Vagina (tissue), 2 donors: ENCODE data around the gene LTBP4. TPM values are rescaled to one million over a fixed set of nuclear protein-coding genes. Genes with fewer than 3 reads are reported as not detected.

Source experiments
- DNase-seq, 2 donors: peaks; one replicate each; pipeline ENCODE4 v3.0.0-alpha.2; 2017; ENCODE audit errors: extremely low spot score in 2 of 2
- H3K27ac ChIP-seq: fragments of 200-600 bp; sonication (generic); one replicate; pipeline ENCODE4 v1.5.1; 2019
- H3K27me3 ChIP-seq: fragments of 200-600 bp; sonication (generic); one replicate; pipeline ENCODE4 v1.5.1; 2019
- H3K36me3 ChIP-seq, 2 donors: fragments of 200-600 bp; sonication (generic); one replicate each; pipeline ENCODE4 v1.5.1; 2017 to 2019
- H3K4me1 ChIP-seq: fragments of 200-600 bp; sonication (generic); one replicate; pipeline ENCODE4 v1.5.1; 2019
- H3K4me3 ChIP-seq, 2 donors: fragments of 200-600 bp; sonication (generic); 1 replicate in 1 of 2; 2 replicates in 1 of 2; pipeline ENCODE4 v1.5.1; 2016 to 2019
- H3K9me3 ChIP-seq: fragments of 200-600 bp; sonication (generic); one replicate; pipeline ENCODE4 v1.5.1; 2019
- POLR2A ChIP-seq, 2 donors: fragments of 450-650 bp; IDR thresholded peaks; one replicate each; pipeline ENCODE4 v1.6.1; 2017; ENCODE audit warnings: antibody characterized with exemption in 2 of 2, mild to moderate bottlenecking in 2 of 2, moderate library complexity in 2 of 2
- POLR2AphosphoS5 ChIP-seq, 2 donors: sonication (generic); formaldehyde crosslinking; IDR thresholded peaks; one replicate each; pipeline ENCODE4 v1.9.0; 2017; ENCODE audit warnings: antibody characterized with exemption in 2 of 2, mild to moderate bottlenecking in 2 of 2, low read depth in 1 of 2; ENCODE audit not compliant: insufficient read depth in 1 of 2
- intact Hi-C: fragments of 100-400 bp; cut with DNase I; formaldehyde crosslinking; loops from one replicate; pipeline ENCODE4 v1.15.1; 2023
- total RNA-seq: library from RNA; depleted of rRNA; stranded (reverse); fragments of >200 nt; gene quantifications from one replicate; pipeline ENCODE4 v1.2.3, GENCODE V29; 2016
- TF ChIP-seq, protein P1 (sequence below), 3 experiments: fragments of 450-650 bp in 2 of 3; fragments of 200-600 bp in 1 of 3; sonication (generic) in 1 of 3; IDR thresholded peaks; one replicate each; pipeline ENCODE4 v1.5.1; 2017 to 2019; ENCODE audit warnings: antibody characterized with exemption in 3 of 3, mild to moderate bottlenecking in 2 of 3, moderate library complexity in 2 of 3

LTBP4 gene
- total RNA-seq, 1 donor from 2014 or later: 983 TPM

DNA sequence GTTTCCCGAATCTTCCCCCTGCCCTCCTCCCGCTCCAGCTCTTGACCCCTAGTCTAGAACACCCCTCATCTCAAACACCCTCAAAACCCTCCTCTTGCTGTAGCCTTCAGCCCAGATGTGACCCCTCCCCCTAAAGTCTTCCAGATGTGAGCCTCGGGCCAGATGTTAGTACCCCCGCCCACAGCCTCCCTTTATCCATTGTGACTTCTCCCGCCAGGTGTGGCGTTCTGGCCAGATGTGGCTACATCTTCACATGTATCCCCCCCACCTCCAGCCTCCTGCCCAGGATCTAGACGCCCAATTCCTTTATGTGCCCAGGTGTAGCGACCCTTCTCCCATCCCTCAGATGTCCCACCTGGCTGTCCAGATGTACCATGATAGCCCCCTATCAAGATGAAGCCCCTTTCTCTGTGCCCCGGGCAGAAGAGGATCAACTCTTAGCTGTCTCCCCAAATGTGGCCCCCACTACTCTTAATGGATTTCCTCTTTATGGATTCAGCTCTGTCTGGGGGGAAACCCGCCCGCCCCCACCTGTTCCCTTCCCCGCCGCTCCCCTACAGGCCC is 517 bp upstream of the LTBP4 start:
- TF ChIP-seq, protein P1, sequence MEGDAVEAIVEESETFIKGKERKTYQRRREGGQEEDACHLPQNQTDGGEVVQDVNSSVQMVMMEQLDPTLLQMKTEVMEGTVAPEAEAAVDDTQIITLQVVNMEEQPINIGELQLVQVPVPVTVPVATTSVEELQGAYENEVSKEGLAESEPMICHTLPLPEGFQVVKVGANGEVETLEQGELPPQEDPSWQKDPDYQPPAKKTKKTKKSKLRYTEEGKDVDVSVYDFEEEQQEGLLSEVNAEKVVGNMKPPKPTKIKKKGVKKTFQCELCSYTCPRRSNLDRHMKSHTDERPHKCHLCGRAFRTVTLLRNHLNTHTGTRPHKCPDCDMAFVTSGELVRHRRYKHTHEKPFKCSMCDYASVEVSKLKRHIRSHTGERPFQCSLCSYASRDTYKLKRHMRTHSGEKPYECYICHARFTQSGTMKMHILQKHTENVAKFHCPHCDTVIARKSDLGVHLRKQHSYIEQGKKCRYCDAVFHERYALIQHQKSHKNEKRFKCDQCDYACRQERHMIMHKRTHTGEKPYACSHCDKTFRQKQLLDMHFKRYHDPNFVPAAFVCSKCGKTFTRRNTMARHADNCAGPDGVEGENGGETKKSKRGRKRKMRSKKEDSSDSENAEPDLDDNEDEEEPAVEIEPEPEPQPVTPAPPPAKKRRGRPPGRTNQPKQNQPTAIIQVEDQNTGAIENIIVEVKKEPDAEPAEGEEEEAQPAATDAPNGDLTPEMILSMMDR (IDR thresholded peaks at IDR 0.05): no peak
- TF ChIP-seq POLR2A (IDR thresholded peaks at IDR 0.05): no peak
- no peak for TF ChIP-seq POLR2AphosphoS5 (IDR thresholded peaks at IDR 0.05; ENCODE audit: insufficient read depth in 1 of 2, low read depth in 1 of 2)
- Histone ChIP-seq H3K4me3 (peak overlapping the region; percentile 69 to 78), H3K27ac (peak overlapping the region; percentile 97), H3K4me1 (peaks cover 80% of the 10 kb centered on the region), H3K9me3 (no peaks in the 10 kb centered on the region), H3K36me3 (no peaks in the 10 kb centered on the region), H3K27me3 (no peaks in the 10 kb centered on the region)
- intact Hi-C loops: loop anchor here (10.0 kb wide), 1 partner anchor 166 kb away; no protein-coding TSS in a partner anchor
- no peak for DNase-seq

DNA sequence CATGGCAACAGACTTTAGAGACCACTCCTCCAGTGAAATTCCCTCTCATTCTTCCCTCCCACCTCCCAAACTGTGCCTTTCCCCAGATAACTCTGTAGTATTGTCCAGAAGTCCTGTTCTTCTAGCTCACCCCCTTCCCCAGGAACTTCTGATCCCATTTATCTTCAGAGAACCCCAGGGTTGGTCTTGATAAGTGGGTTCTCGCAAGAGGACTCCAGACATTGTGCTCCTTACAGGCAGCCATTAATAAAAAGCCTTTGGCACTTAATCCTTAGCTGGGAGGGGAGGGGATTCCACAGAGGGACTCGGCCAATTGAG is 1.9 kb downstream of the LTBP4 start:
- no peak for DNase-seq
- Histone ChIP-seq H3K27ac (peak overlapping the region; percentile 97), H3K36me3 (no peaks in the 10 kb centered on the region), H3K4me1 (peaks cover 87% of the 10 kb centered on the region), H3K4me3 (peak overlapping the region; percentile 69 to 78), H3K9me3 (no peaks in the 10 kb centered on the region), H3K27me3 (no peaks in the 10 kb centered on the region)
- intact Hi-C loops: loop anchor here (10.0 kb wide), 1 partner anchor 168 kb away; no protein-coding TSS in a partner anchor
- TF ChIP-seq POLR2A (IDR thresholded peaks at IDR 0.05) (no peak), POLR2AphosphoS5 (IDR thresholded peaks at IDR 0.05; ENCODE audit: insufficient read depth in 1 of 2, low read depth in 1 of 2) (no peak)
- TF ChIP-seq, protein P1 (IDR thresholded peaks at IDR 0.05): no peak

DNA sequence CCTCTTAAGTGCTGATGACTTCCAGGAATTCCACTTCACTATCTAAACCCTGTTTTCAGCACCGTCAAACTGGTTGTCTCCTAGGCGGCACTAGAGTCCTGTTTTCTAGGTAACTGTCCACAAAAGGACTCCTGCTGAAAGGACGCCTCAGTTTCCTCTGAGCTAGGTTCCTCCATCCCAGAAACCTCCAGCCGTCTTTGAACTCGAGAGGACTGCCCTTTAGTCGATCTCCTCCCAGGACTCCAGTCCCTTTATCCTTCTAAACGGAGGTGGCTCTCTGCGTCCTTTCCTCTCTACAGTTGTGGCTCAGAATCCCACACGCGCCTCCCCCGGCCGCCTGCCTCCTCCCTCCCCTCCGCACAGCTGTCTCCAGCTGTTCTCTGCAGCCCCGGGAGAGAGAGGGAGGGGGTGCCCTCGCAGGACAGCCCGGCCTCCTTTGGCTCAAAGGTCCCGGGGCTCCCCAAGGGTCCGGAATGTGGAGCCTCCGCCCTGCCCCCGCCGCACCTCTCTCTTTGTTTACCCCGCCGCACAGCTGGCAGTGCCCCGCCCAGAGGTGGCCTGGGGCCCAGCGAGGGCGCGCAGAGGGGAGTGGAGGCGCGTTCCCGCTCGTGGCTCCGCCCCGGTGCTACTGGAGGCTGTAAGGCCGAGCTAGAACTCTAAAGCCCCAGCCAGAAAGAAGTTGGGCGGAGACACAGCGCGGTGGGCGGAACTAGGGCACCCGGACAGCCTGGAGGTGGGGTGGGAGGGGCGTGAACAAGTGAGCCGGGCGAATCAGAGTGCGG is 2.4 kb downstream of the LTBP4 start:
- peak overlapping the region; percentile 69 to 78 for H3K4me3 ChIP-seq
- intact Hi-C loops: loop anchor here (10.0 kb wide), 1 partner anchor 169 kb away; no protein-coding TSS in a partner anchor
- TF ChIP-seq POLR2AphosphoS5 (IDR thresholded peaks at IDR 0.05; ENCODE audit: insufficient read depth in 1 of 2, low read depth in 1 of 2): peak; percentile 92 to 98
- peak in 1 of 2 donors; percentile 65 for TF ChIP-seq POLR2A (IDR thresholded peaks at IDR 0.05)
- TF ChIP-seq, protein P1 (IDR thresholded peaks at IDR 0.05): no peak

GRCh38 chr19:40604171-40604646 is 3.0 kb downstream of the LTBP4 start:
- H3K4me3 ChIP-seq: peak overlapping the region; percentile 69 to 78
- intact Hi-C loops: loop anchor here (10.0 kb wide), 1 partner anchor 169 kb away; no protein-coding TSS in a partner anchor

More for the DNA sequence above, 2.4 kb downstream of the LTBP4 start:
- Histone ChIP-seq H3K36me3 (no peaks in the 10 kb centered on the region), H3K4me1 (peaks cover 87% of the 10 kb centered on the region), H3K9me3 (no peaks in the 10 kb centered on the region), H3K27me3 (no peaks in the 10 kb centered on the region), H3K27ac (peak overlapping the region; percentile 97)
- peak in 1 of 2 donors; percentile 99 for DNase-seq

More at GRCh38 chr19:40604171-40604646, 3.0 kb downstream of the LTBP4 start:
- H3K36me3 ChIP-seq: no peaks in the 10 kb centered on the region
- no peak for TF ChIP-seq POLR2AphosphoS5 (IDR thresholded peaks at IDR 0.05; ENCODE audit: insufficient read depth in 1 of 2, low read depth in 1 of 2)
- TF ChIP-seq, protein P1 (IDR thresholded peaks at IDR 0.05): no peak
- no peak for TF ChIP-seq POLR2A (IDR thresholded peaks at IDR 0.05)
- H3K9me3 ChIP-seq: no peaks in the 10 kb centered on the region
- H3K27me3 ChIP-seq: no peaks in the 10 kb centered on the region
- H3K4me1 ChIP-seq: peaks cover 87% of the 10 kb centered on the region
- peak overlapping the region; percentile 97 for H3K27ac ChIP-seq
- no peak for DNase-seq
